Large intestine (tissue), 3 donors: ENCODE results near the gene RFX8. TPM values are rescaled to one million over a fixed set of nuclear protein-coding genes. Genes with fewer than 3 reads are reported as not detected.

Experiments
- DNase-seq, 2 donors: peaks; one replicate each; pipeline versions ENCODE4 v3.0.0 to v3.0.0-alpha.2; 2013
- H3K27ac ChIP-seq: one replicate; pipeline ENCODE4 v1.5.1; 2013; ENCODE audit warnings: low read length
- H3K27me3 ChIP-seq: 2 replicates; pipeline ENCODE4 v1.6.1; 2013; ENCODE audit warnings: low read length; ENCODE audit not compliant: control insufficient read depth, insufficient read depth
- H3K36me3 ChIP-seq: 2 replicates; pipeline ENCODE4 v1.6.1; 2013; ENCODE audit warnings: low read length; ENCODE audit not compliant: control insufficient read depth, insufficient read depth
- H3K4me1 ChIP-seq: one replicate; pipeline ENCODE4 v1.6.1; 2013; ENCODE audit warnings: low read length; ENCODE audit not compliant: control insufficient read depth, insufficient read depth
- H3K4me3 ChIP-seq: one replicate; pipeline ENCODE4 v1.5.1; 2013; ENCODE audit warnings: low read length
- H3K9me3 ChIP-seq: one replicate; pipeline ENCODE4 v1.6.1; 2013; ENCODE audit warnings: mild to moderate bottlenecking, low read depth, low read length, moderate library complexity; ENCODE audit not compliant: control insufficient read depth
- WGBS: methylation state at CpG from one replicate; pipeline ENCODE4 v1.1.5; 2013; ENCODE audit warnings: low lambda C conversion rate; ENCODE audit not compliant: insufficient coverage; 5-methylcytosine and 5-hydroxymethylcytosine counted together
- polyA plus RNA-seq: library from polyadenylated mRNA; unstranded; fragments of 120-200 nt; gene quantifications from one replicate; pipeline ENCODE4 v1.2.1, GENCODE V29; 2013

Gene RFX8
- polyA plus RNA-seq, 1 donor, result 0.39 TPM

DNA sequence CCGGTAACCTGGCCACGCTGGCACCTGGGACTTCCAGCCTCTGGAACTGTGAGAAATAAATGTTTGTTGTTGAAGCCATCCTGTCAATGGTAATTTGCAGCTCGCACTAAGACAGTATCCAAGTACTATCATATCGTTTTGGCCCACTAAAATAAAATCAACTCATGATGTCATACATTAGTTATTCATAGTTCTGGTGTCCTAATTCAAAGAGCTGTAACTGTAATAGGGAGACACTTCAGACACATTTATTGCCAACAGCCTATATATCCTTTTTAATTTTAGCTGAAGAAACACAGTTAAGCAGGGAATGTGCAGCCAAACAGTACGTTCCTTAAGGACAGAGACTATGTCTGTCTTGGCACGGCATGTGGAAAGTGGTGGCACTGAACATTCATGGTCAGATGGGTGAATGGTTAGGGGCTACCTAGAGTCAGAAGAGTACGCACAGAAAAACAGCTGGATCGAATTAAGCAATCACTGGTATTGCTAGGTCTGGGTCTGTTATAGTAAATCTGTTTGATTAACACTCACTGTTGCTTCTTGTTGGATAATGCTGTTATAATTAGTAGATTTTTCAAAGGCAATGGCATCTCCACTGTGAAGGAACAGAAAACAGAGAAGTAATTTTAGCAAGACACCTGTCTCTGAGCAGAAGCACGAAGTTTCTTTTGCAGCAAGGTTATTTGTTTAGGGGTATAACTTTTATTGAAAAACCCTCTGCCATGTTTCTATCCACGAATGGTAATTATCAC lies 46.3 kb downstream of the RFX8 start:
- Histone ChIP-seq H3K36me3 (no peaks in the 10 kb centered on the region), H3K27ac (no peak overlapping the region), H3K27me3 (no peaks in the 10 kb centered on the region), H3K4me3 (no peak overlapping the region), H3K4me1 (no peaks in the 10 kb centered on the region), H3K9me3 (no peaks in the 10 kb centered on the region)
- 86% methylated on average over 4 of the region's 10 CpGs for WGBS
- DNase-seq, result no peak

DNA sequence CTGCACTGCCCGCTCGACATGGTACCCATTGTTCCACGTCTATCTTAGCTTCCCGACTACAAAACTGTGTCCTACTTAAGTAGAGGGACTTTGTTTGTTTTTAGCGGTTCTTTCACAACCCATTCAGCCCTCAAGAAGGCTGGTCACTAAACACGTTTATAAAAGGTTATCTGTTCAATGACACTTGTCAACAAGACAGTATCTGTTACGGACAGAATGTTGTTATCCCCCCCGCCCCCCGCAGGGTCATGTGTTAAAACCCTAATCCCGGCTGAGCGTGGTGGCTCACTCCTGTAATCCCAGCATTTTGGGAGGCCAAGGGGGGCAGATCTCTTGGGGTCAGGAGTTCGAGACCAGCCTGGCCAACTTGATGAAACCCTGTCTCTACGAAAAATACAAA lies 47.2 kb downstream of the RFX8 start:
- no peak for DNase-seq
- no CpG with 5 or more reads among the region's 13 CpGs for WGBS
- Histone ChIP-seq H3K36me3 (no peaks in the 10 kb centered on the region), H3K27ac (no peak overlapping the region), H3K4me3 (no peak overlapping the region), H3K4me1 (no peaks in the 10 kb centered on the region), H3K9me3 (no peaks in the 10 kb centered on the region), H3K27me3 (no peaks in the 10 kb centered on the region)

DNA sequence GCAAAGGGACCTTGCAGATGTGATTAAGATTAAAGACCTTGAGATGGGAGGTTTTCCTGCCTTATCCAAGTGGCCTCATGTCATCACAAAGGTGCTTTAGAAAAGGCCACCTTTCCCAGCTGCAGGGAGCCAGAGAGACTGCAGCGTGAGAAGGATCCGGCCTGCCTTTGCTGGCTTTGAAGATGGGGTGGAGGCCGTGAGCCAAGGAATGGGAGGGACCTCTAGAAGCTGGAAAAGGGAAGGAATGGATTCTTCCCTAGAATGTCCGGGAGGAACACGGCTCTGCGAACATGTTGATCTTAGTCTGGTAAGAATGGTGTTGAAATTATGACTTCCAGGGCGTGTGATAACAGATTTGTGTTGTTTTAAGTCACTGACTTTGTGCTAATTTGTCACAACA lies 47.7 kb downstream of the RFX8 start:
- WGBS, result no CpG with 5 or more reads among the region's 7 CpGs
- no peak for DNase-seq
- H3K4me3 ChIP-seq, result no peak overlapping the region
- no peaks in the 10 kb centered on the region for H3K4me1 ChIP-seq
- H3K27ac ChIP-seq, result no peak overlapping the region
- no peaks in the 10 kb centered on the region for H3K36me3 ChIP-seq
- no peaks in the 10 kb centered on the region for H3K9me3 ChIP-seq
- no peaks in the 10 kb centered on the region for H3K27me3 ChIP-seq

DNA sequence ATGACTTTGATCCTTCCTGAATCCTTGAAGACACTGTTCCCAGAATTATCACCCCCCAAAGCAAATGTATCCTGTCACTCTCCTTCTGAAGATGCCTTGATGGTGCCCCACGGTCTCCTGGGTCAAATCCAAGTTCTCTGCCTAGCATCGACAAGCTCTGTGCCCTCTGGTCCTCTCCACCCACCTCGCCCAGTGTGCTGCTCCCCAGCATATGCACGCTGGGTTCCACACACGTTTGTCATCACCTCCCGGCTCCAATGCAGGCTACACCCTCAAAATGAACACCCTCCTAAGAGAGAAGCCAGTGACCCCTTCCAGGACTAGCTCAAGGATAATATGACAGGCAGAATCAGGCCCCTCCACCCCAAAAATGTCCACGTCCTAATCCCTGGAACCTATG lies 48.1 kb downstream of the RFX8 start:
- Histone ChIP-seq H3K27ac (no peak overlapping the region), H3K9me3 (no peaks in the 10 kb centered on the region), H3K27me3 (no peaks in the 10 kb centered on the region), H3K4me3 (no peak overlapping the region), H3K36me3 (no peaks in the 10 kb centered on the region), H3K4me1 (no peaks in the 10 kb centered on the region)
- WGBS, result no CpG with 5 or more reads among the region's 7 CpGs
- DNase-seq, result no peak

DNA sequence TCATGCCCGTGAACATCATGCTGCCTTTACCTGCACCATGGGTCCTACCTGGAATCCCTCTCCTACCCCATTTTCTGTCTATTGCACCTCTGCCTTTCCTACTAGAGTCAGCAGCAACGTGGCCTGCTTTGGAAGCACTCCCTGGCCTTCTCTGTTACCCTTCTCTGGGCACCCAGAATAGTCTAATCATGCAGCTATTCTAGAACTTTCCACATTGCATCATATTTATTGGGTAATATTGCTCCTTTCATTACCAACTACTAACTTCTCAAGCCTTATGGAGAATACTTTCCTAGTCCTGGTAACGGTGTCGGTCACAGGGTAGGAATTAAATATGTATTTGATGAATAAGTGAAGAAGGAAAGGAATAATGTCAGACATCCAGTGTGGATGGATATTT lies 54.3 kb downstream of the RFX8 start:
- H3K27me3 ChIP-seq, result no peaks in the 10 kb centered on the region
- H3K4me1 ChIP-seq, result no peaks in the 10 kb centered on the region
- no peak for DNase-seq
- H3K4me3 ChIP-seq, result no peak overlapping the region
- H3K9me3 ChIP-seq, result no peaks in the 10 kb centered on the region
- no peak overlapping the region for H3K27ac ChIP-seq
- WGBS, result no CpG with 5 or more reads among the region's 4 CpGs
- no peaks in the 10 kb centered on the region for H3K36me3 ChIP-seq

DNA sequence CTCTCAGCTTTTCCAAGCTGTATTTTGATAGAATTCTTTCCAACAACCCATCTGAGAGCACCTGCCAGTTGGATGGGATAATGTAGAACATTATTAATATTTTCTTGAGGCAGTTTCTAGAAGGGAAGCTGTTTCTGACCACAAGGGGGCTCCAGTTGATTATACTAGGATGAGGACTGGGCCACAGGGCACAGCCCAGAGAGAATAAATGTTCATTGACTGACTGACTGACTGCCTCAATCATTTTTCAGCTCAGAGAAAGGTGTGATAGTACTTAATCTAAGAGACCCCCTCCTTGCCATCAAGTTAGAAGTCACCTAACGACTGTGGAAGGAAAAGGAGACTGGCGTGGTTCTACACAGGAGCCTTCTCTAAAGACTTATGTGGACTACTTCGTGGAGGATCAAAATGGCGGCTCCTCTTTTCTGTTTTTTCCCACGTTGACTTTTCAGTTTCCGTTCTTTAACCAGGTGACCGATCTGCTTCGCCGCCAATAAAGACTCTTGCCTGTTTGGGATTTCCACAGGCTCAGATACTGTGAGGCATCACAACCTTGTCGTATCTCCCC lies 55.7 kb downstream of the RFX8 start:
- no CpG with 5 or more reads among the region's 10 CpGs for WGBS
- Histone ChIP-seq H3K9me3 (peaks cover 7% of the 10 kb centered on the region), H3K4me3 (no peak overlapping the region), H3K36me3 (no peaks in the 10 kb centered on the region), H3K27ac (no peak overlapping the region), H3K27me3 (no peaks in the 10 kb centered on the region), H3K4me1 (no peaks in the 10 kb centered on the region)
- peak; percentile 24 to 37 for DNase-seq

DNA sequence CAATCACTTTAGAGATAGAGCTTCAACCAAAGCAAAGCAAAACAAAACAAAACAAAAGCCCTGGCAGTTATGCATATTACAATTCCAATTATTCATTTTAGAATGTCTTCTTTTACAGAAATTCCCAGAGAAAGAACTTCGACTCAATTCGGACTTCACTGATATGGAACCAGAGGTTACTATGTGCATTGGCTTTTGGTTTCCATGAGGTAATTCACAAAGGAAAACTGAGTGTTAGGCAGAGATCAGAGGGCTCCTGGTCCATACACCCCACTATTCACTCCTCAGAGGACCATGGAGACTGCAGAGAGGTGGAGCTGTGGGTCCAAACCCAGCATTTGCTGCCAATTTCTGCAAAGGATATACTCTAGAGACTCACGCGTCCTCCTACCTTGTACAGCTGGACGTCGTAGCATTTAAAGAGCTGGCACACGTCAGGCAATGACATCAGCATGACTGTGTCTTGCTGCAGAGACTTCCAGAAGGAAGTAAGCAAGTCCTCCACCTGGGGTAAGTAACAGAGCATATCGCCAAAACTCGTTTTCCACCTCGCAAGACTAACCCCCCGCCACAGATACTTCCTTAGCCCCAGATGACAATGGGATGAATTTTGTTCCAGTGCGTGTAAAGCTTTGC lies 56.3 kb downstream of the RFX8 start:
- no peaks in the 10 kb centered on the region for H3K4me1 ChIP-seq
- no peak overlapping the region for H3K27ac ChIP-seq
- DNase-seq, result no peak
- peaks cover 7% of the 10 kb centered on the region for H3K9me3 ChIP-seq
- no peaks in the 10 kb centered on the region for H3K36me3 ChIP-seq
- no peaks in the 10 kb centered on the region for H3K27me3 ChIP-seq
- H3K4me3 ChIP-seq, result no peak overlapping the region
- WGBS, result no CpG with 5 or more reads among the region's 12 CpGs

DNA sequence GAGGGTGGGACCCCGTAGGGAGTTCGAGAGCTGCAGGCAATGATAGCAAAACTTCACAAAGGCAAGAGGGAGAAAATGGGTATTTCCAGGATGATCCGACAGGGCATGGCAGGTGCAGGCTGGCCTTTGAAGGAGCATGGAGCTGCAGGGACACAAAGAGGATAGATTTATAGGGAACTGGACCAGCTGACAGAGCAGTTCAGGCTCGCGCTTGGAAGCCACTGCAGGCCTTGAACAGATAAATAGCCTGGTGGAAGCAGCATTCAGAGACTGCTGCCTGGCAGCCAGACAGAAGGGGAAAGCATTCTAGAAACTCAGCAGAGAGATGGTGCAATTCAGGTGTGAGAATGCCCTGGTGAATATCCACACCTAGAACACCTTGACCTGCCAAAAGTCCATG lies 58.3 kb downstream of the RFX8 start:
- H3K36me3 ChIP-seq, result no peaks in the 10 kb centered on the region
- no peak for DNase-seq
- WGBS, result 100% methylated on average over 1 of the region's 5 CpGs
- no peak overlapping the region for H3K4me3 ChIP-seq
- H3K9me3 ChIP-seq, result peaks cover 7% of the 10 kb centered on the region
- no peaks in the 10 kb centered on the region for H3K4me1 ChIP-seq
- H3K27me3 ChIP-seq, result no peaks in the 10 kb centered on the region
- no peak overlapping the region for H3K27ac ChIP-seq

DNA sequence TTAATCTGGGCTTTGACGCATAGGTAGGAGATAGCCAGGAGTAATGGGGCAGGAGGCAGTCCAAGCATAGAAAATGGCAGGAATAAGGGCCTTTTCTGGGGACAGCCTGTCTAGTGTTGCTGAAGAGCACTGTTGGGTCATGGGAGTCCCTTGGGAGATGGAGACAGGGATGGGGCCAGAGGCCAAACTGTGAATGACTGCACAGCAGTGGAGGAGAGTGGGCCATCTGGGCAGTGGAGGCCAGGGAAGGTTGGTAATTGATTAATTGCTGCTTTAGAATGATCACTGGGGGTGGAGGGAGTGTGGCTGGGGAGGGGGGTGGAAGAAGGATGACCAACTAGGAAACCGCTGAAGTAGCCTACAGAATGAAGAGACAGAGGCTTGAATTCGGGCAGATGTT lies 59.0 kb downstream of the RFX8 start:
- H3K4me1 ChIP-seq, result no peaks in the 10 kb centered on the region
- no peak for DNase-seq
- no peak overlapping the region for H3K27ac ChIP-seq
- H3K27me3 ChIP-seq, result no peaks in the 10 kb centered on the region
- H3K36me3 ChIP-seq, result no peaks in the 10 kb centered on the region
- no CpG with 5 or more reads among the region's 3 CpGs for WGBS
- H3K4me3 ChIP-seq, result no peak overlapping the region
- H3K9me3 ChIP-seq, result peaks cover 7% of the 10 kb centered on the region

DNA sequence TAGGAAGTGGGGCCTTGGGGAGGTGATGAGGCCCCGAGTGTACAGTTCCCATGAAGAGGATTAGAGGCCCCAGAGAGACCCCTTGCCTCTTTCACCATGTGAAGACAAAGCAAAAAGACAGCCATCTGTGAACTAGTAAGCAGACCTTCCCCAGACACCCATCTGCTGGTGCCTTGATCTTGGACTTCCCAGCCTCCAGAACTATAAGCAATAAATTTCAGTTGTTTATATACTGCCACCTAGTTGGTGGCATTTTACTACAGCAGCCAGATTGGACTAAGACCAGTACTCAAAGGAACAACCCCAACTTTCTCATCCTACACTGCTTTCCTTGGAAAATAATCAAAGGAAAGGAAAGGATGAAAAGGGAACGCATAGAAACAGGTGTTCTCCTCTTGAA lies 59.7 kb downstream of the RFX8 start:
- no peak for DNase-seq
- no peaks in the 10 kb centered on the region for H3K27me3 ChIP-seq
- H3K27ac ChIP-seq, result no peak overlapping the region
- H3K4me1 ChIP-seq, result no peaks in the 10 kb centered on the region
- H3K9me3 ChIP-seq, result peaks cover 7% of the 10 kb centered on the region
- no peak overlapping the region for H3K4me3 ChIP-seq
- 100% methylated on average over 1 of the region's 2 CpGs for WGBS
- H3K36me3 ChIP-seq, result no peaks in the 10 kb centered on the region
